GM12874 (cell line): ENCODE data around the gene CLIP2.

Experiments used
- CTCF ChIP-seq: IDR thresholded peaks from 2 replicates; pipeline ENCODE4 v1.5.1; 2011; ENCODE audit warnings: low read depth, mild to moderate bottlenecking, control low read depth, low read length, moderate library complexity; ENCODE audit not compliant: insufficient read depth

CLIP2 gene

GRCh38 chr7:74317146-74317782 is 28.1 kb downstream of the CLIP2 start:
- TF ChIP-seq CTCF: no peak

- TF ChIP-seq CTCF: no peak
Measured at GRCh38 chr7:74318043-74318442, 28.8 kb downstream of the CLIP2 start.

- no peak for TF ChIP-seq CTCF
Measured at GRCh38 chr7:74320645-74321221, 31.5 kb downstream of the CLIP2 start.

GRCh38 chr7:74324531-74325209 is 35.5 kb downstream of the CLIP2 start:
- no peak for TF ChIP-seq CTCF

- TF ChIP-seq CTCF: no peak
Measured at GRCh38 chr7:74325210-74325565, 36.0 kb downstream of the CLIP2 start.

- no peak for TF ChIP-seq CTCF
Measured at GRCh38 chr7:74329225-74329624, 40.0 kb downstream of the CLIP2 start.

GRCh38 chr7:74332373-74333176 is 43.4 kb downstream of the CLIP2 start:
- no peak for TF ChIP-seq CTCF
